Fibroblast of pulmonary artery (primary cell): ENCODE measurements around the gene BCL6.

ENCODE experiments used
- DNase-seq: peaks from one replicate; pipeline ENCODE4 v3.0.0-alpha.2; 2010; ENCODE audit warnings: low read depth
- H3K4me3 ChIP-seq: replicated peaks from 2 replicates; pipeline ENCODE4 v1.5.1; 2011; ENCODE audit warnings: low read depth, mild to moderate bottlenecking, control low read depth, low read length, moderate library complexity
- CTCF ChIP-seq: IDR thresholded peaks from 2 replicates; pipeline ENCODE4 v1.5.1; 2011; ENCODE audit warnings: mild to moderate bottlenecking, control low read depth, low read length, inconsistent platforms; ENCODE audit errors: missing control alignments

Gene BCL6

DNA sequence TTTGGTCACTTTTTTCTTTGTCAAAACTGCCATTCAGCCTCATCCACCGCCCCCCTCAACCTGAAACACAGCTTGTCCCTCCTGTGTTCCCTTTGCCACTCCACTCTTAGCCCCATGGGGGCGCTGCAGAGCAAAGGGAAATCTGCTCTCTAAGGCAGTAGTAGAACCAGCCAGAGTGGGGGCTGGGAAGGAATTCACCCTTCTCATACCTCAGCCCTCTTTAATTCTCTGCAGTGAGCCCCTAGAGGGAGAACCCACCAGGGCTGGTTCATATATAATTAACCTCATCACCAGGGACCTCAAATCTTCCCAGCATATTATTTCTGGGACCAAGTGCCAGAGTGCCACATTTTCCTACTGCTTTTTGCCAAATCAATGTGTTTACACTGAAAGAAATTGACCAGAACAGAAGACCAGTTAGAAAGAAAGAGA is 2.8 kb upstream of the BCL6 start:
- no peak overlapping the region for H3K4me3 ChIP-seq
- TF ChIP-seq CTCF, result peak; percentile 100
- peak; percentile 86 for DNase-seq

DNA sequence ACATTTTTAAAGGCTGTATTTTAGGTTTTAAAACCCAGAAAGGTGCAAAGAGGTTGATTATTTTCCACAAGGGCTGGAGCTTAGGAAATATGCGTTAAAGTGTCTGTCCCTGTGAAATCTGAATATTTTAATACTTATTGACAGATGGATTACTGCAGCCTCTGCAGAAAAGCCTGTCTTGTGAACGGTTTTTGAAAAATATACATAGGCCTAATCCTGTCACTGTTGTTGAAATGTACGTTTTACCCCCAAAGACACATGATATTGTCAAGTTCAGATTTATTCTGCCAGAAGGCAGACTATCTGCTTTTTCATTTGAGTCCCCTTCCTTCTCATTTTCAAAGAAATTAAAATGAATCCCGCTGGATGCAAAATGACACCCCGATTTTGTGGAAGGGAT is 2.2 kb upstream of the BCL6 start:
- H3K4me3 ChIP-seq, result no peak overlapping the region
- no peak for TF ChIP-seq CTCF
- no peak for DNase-seq

GRCh38 chr3:187746442-187747281 is 1.4 kb upstream of the BCL6 start:
- peak overlapping the region; percentile 94 for H3K4me3 ChIP-seq
- no peak for TF ChIP-seq CTCF
- peak; percentile 69 for DNase-seq

DNA sequence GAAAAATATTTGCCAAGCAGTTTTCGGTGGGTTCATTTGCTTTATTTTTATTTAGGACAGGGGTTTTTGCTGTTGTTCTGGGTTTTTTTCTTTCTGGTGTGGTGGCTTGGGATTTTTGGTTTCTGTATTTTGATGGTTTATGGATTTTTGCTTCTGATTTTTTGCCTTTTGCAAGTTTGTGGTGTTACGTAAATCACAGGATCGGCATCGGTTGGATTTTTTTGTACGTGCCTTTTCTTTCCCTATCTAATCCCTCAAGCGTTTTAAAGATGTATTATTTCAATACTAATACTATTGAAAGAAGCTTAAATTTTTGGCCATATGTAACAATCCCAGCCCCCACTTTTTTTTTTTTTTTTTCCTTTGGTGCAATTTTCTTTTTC is 782 bp upstream of the BCL6 start:
- peak overlapping the region; percentile 94 for H3K4me3 ChIP-seq
- no peak for TF ChIP-seq CTCF
- peak; percentile 42 for DNase-seq

GRCh38 chr3:187744169-187745151 is 808 bp downstream of the BCL6 start:
- peak overlapping the region; percentile 94 for H3K4me3 ChIP-seq
- no peak for TF ChIP-seq CTCF
- DNase-seq, result peak; percentile 69

DNA sequence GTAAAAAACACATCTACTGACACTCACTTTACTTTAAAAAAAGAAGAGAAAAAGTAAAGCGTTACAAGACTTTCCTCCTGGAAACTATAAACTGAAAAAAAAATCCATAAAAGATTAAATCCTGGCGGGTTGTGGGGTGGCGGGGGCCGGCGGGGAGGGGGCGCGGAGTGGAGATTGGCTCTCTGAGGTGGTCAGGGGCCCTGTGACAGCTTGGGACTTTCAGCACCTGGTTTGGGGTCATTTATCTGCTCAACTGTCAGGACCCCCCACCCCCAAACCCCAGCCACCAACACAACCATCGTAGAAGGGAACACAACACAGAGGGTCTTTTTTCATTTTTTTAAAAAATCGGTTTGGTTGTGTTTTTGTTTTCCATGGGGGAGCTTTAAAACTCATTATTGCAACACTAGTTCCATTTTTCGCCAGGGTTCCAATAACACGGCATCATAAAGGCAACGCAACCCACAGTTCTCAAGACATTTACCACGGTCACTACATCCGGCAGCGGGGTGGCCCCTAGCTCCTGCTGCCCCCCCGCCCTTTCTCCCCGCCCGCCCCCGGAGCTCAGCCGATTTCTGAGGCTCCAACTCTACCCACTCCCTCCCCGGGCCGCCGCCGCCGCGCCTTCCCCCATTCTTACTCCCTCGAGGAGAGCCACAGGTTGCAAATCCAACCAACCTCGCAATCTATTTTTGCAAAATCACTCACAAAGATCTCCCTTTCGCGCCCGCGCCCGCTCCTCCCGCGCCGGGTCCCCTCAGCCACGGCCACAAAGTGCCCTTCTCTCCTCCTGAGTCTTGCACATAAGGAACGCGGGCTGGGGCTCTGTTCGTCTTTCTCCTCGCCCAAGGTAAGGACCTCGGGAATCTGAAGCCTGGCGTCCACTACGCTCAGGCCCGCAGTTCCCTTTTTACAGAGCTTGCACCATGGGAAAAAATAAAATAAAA is 1.8 kb downstream of the BCL6 start:
- H3K4me3 ChIP-seq, result peak overlapping the region; percentile 94
- DNase-seq, result peak; percentile 82
- no peak for TF ChIP-seq CTCF
